ENCODE measurements around the gene FAM25G.
"Not testable (repeated sequence)": the region's sequence is repeated elsewhere in the genome, so short reads cannot be mapped to it uniquely, and the experiment has no call there.

Gene FAM25G

GRCh38 chr10:47491600-47491999 is at the start of gene FAM25G:
FAM25G (minus strand) TSS chr10:47491700; CDS start chr10:47491674, 26 bp downstream.
- DNase-seq (ENCODE audit: low read depth in 2 of 2) = not testable (repeated sequence)

- DNase-seq (ENCODE audit: low read depth in 2 of 2) = not testable (repeated sequence)
Observed at GRCh38 chr10:47536430-47536829, 44.9 kb upstream of the FAM25G start.

GRCh38 chr10:47523475-47523874 is 32.0 kb upstream of the FAM25G start, which contains the start of gene AGAP9:
AGAP9 (minus strand) TSS chr10:47523638; CDS start chr10:47523526, 112 bp downstream.
- not testable (repeated sequence) for DNase-seq (ENCODE audit: low read depth in 2 of 2)

GRCh38 chr10:47502313-47502712 is 10.8 kb upstream of the FAM25G start:
- not testable (repeated sequence) for DNase-seq (ENCODE audit: low read depth in 2 of 2)

- DNase-seq (ENCODE audit: low read depth in 2 of 2) = not testable (repeated sequence)
Observed at GRCh38 chr10:47494226-47494625, 2.7 kb upstream of the FAM25G start.

- DNase-seq (ENCODE audit: low read depth in 2 of 2) = not testable (repeated sequence)
Observed at GRCh38 chr10:47489630-47490029, 1.9 kb downstream of the FAM25G start.

GRCh38 chr10:47485943-47486342 is 5.6 kb downstream of the FAM25G start:
- not testable (repeated sequence) for DNase-seq (ENCODE audit: low read depth in 2 of 2)

- not testable (repeated sequence) for DNase-seq (ENCODE audit: low read depth in 2 of 2)
Observed at GRCh38 chr10:47484786-47485185, 6.7 kb downstream of the FAM25G start.

GRCh38 chr10:47483923-47484322 is 7.6 kb downstream of the FAM25G start, which contains the start of gene ANXA8:
ANXA8 (minus strand) TSS chr10:47484115; CDS start chr10:47483933, 182 bp downstream.
- DNase-seq (ENCODE audit: low read depth in 2 of 2) = not testable (repeated sequence)

- DNase-seq (ENCODE audit: low read depth in 2 of 2) = not testable (repeated sequence)
Observed at GRCh38 chr10:47482367-47482766, 9.1 kb downstream of the FAM25G start.

- not testable (repeated sequence) for DNase-seq (ENCODE audit: low read depth in 2 of 2)
Observed at GRCh38 chr10:47481768-47482181, 9.7 kb downstream of the FAM25G start.

- DNase-seq (ENCODE audit: low read depth in 2 of 2) = not testable (repeated sequence)
Observed at GRCh38 chr10:47481182-47481766, 10.2 kb downstream of the FAM25G start.

GRCh38 chr10:47480133-47480532 is 11.4 kb downstream of the FAM25G start:
- not testable (repeated sequence) for DNase-seq (ENCODE audit: low read depth in 2 of 2)

GRCh38 chr10:47478114-47478513 is 13.4 kb downstream of the FAM25G start:
- not testable (repeated sequence) for DNase-seq (ENCODE audit: low read depth in 2 of 2)

GRCh38 chr10:47477078-47477477 is 14.4 kb downstream of the FAM25G start:
- not testable (repeated sequence) for DNase-seq (ENCODE audit: low read depth in 2 of 2)

- not testable (repeated sequence) for DNase-seq (ENCODE audit: low read depth in 2 of 2)
Observed at GRCh38 chr10:47475101-47475500, 16.4 kb downstream of the FAM25G start.

GRCh38 chr10:47473516-47473915 is 18.0 kb downstream of the FAM25G start:
- DNase-seq (ENCODE audit: low read depth in 2 of 2) = not testable (repeated sequence)

GRCh38 chr10:47472647-47473046 is 18.9 kb downstream of the FAM25G start:
- DNase-seq (ENCODE audit: low read depth in 2 of 2) = not testable (repeated sequence)

GRCh38 chr10:47472072-47472471 is 19.4 kb downstream of the FAM25G start:
- not testable (repeated sequence) for DNase-seq (ENCODE audit: low read depth in 2 of 2)

GRCh38 chr10:47468731-47469528 is 22.6 kb downstream of the FAM25G start:
- not testable (repeated sequence) for DNase-seq (ENCODE audit: low read depth in 2 of 2)

GRCh38 chr10:47467957-47468356 is 23.5 kb downstream of the FAM25G start:
- DNase-seq (ENCODE audit: low read depth in 2 of 2) = not testable (repeated sequence)

- DNase-seq (ENCODE audit: low read depth in 2 of 2) = not testable (repeated sequence)
Observed at GRCh38 chr10:47467458-47467857, 24.0 kb downstream of the FAM25G start.
